Lung (tissue), 12 donors: ENCODE results near the gene KAT8. TPM values are rescaled to one million over a fixed set of nuclear protein-coding genes. Genes with fewer than 3 reads are reported as not detected.

Experiments
- ATAC-seq: fragments of 200-7000 bp; cut with Tn5 transposase; one replicate; pipeline ENCODE4 v1.9.1; 2020; ENCODE audit warnings: moderate number of reproducible peaks; ENCODE audit not compliant: insufficient read depth, low FRiP score
- DNase-seq, 3 donors: peaks; one replicate each; pipeline ENCODE4 v3.0.0-alpha.2; 2013 to 2017
- H3K27ac ChIP-seq, 2 donors: one replicate each; pipeline ENCODE4 v1.5.1; 2013; ENCODE audit warnings: mild to moderate bottlenecking in 2 of 2, moderate library complexity in 2 of 2, control low read depth in 1 of 2, inconsistent platforms in 1 of 2, low read depth in 1 of 2, low read length in 1 of 2
- H3K27me3 ChIP-seq, 3 donors: one replicate each; pipeline ENCODE4 v1.5.1; 2013; ENCODE audit warnings: low read length in 2 of 3; ENCODE audit not compliant: control insufficient read depth in 3 of 3, insufficient read depth in 3 of 3
- H3K36me3 ChIP-seq, 4 donors: one replicate each; pipeline ENCODE4 v1.5.1; 2013; ENCODE audit warnings: low read length in 4 of 4, mild to moderate bottlenecking in 1 of 4, moderate library complexity in 1 of 4; ENCODE audit not compliant: control insufficient read depth in 4 of 4, insufficient read depth in 4 of 4
- H3K4me1 ChIP-seq, 5 donors: one replicate each; pipeline ENCODE4 v1.5.1; 2013; ENCODE audit warnings: low read length in 5 of 5, mild to moderate bottlenecking in 2 of 5, moderate library complexity in 1 of 5; ENCODE audit not compliant: control insufficient read depth in 5 of 5, insufficient read depth in 5 of 5
- H3K4me3 ChIP-seq: one replicate; pipeline ENCODE4 v1.5.1; 2013; ENCODE audit warnings: mild to moderate bottlenecking, control low read depth, moderate library complexity
- H3K9ac ChIP-seq, 2 donors: one replicate each; pipeline ENCODE4 v1.5.1; 2013; ENCODE audit warnings: low read length in 2 of 2, control low read depth in 1 of 2; ENCODE audit not compliant: insufficient read depth in 1 of 2
- H3K9me3 ChIP-seq, 4 donors: one replicate each; pipeline ENCODE4 v1.5.1; 2013; ENCODE audit warnings: low read length in 3 of 4, mild to moderate bottlenecking in 1 of 4, moderate library complexity in 1 of 4; ENCODE audit not compliant: control insufficient read depth in 4 of 4, insufficient read depth in 3 of 4
- CTCF ChIP-seq: IDR thresholded peaks from 2 replicates; pipeline ENCODE4 v1.5.1; 2012; ENCODE audit warnings: mild to moderate bottlenecking; ENCODE audit errors: control extremely low read depth, extremely low read depth
- WGBS, 2 donors: extraction: QIAGEN DNeasy Blood & Tissue Kit; methylation state at CpG; one replicate each; pipeline ENCODE4 v1.1.7; 2013; 5-methylcytosine and 5-hydroxymethylcytosine counted together
- polyA plus RNA-seq, 2 donors: library from polyadenylated mRNA; stranded (reverse); fragments of 200-250 nt; gene quantifications; one replicate each; pipeline ENCODE4 v1.2.1, GENCODE V29; 2013
- total RNA-seq, 2 donors: library from RNA; depleted of rRNA in 1 of 2; stranded (reverse); fragments of >200 nt in 1 of 2; gene quantifications; one replicate each; pipeline ENCODE4 v1.2.1, GENCODE V29; 2014 to 2021
- donor health status: control.
- donor health status: control.
- donor health status: Bipolar disorder and iron deficiency.
- donor health status: healthy.
- donor health status: DM: yes; HTN: yes; CAD: no.

Gene KAT8
- total and polyA plus RNA-seq, 4 donors = 53.0 to 73.2 (median 60.8) TPM

DNA sequence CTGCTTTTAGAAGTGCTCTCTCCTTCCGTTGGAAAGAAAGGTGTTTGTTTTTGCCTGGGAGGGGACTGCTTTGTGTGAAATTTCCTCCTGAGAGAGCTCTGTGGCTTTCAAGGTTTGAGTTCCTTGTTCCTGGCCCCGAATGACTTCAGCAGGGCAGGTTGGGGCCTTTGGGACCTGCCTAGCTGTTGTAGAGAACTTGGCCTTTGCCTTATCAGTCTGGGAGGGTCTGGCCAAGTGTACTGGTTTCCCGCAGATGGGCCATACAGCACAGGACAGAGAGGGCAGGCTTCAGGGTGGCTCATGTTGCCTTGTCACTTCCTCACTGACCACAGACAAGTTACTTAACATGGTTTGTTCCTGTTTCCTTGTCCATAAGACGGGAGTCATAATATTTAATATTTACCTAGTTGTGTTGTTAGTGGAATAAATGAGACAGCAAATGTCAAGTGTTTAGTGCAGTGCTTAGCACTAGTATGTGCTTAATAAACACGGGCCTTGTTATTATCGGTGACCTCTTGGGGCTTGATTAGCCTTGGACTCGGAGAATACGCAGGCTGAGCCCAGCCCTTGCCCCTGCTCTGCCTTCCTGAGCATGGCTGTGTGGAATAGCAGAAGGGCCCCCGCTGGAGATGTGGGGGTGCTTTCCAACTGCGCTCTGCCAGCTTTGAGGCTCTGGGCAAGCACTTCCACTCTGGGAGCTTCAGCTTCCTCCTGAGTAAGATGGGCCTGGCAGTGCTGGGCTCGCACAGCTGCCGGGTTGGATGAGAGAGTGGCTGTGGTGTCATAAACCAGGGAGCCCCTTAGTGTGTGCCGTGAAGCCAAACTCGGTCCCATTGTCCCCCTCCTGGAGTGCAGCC is 11.5 kb downstream of the KAT8 start:
- peak; percentile 63 for ATAC-seq
- Histone ChIP-seq H3K9me3 (no peaks in the 10 kb centered on the region), H3K36me3 (peaks cover 15 to 35% (median 26%) of the 10 kb centered on the region in 4 donors), H3K27me3 (no peaks in the 10 kb centered on the region), H3K9ac (no peak overlapping the region), H3K4me3 (no peak overlapping the region), H3K4me1 (peaks cover 0 to 27% (median 7%) of the 10 kb centered on the region in 5 donors), H3K27ac (peak overlapping the region; percentile 28 to 94)
- TF ChIP-seq CTCF = no peak
- DNase-seq = peak in 2 of 3 donors; percentile 21 to 56
- 22 to 40% methylated on average over 14 of the region's 14 CpGs for WGBS, 2 donors

GRCh38 chr16:31129568-31130335 is 12.3 kb downstream of the KAT8 start:
- 28 to 48% methylated on average over 29 of the region's 29 CpGs for WGBS, 2 donors
- H3K27ac ChIP-seq = peak overlapping the region in 1 of 2 donors; percentile 94
- ATAC-seq (no peak), DNase-seq (no peak)
- no peaks in the 10 kb centered on the region for H3K27me3 ChIP-seq
- H3K9me3 ChIP-seq = no peaks in the 10 kb centered on the region
- peaks cover 15 to 35% (median 24%) of the 10 kb centered on the region in 4 donors for H3K36me3 ChIP-seq
- TF ChIP-seq CTCF = no peak
- peaks cover 0 to 32% (median 7%) of the 10 kb centered on the region in 5 donors for H3K4me1 ChIP-seq
- no peak overlapping the region for H3K9ac ChIP-seq
- no peak overlapping the region for H3K4me3 ChIP-seq

DNA sequence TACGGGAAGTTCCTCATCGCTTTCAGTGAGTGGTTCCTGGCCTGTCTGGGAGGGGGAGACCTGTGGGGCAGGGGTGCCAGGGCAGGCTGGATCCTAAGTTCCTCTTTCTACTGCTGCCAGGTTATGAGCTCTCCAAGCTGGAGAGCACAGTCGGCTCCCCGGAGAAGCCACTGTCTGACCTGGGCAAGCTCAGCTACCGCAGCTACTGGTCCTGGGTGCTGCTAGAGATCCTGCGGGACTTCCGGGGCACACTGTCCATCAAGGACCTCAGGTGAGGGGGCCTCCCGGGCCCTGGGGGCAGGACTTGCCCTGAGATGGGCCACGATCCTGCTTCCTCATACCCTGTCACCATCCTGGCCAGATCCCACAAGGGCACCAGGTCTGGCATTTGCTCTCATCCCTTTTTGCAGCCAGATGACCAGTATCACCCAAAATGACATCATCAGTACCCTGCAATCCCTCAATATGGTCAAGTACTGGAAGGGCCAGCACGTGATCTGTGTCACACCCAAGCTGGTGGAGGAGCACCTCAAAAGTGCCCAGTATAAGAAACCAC is 12.9 kb downstream of the KAT8 start:
- H3K27me3 ChIP-seq = no peaks in the 10 kb centered on the region
- H3K4me3 ChIP-seq = no peak overlapping the region
- H3K36me3 ChIP-seq = peaks cover 15 to 35% (median 24%) of the 10 kb centered on the region in 4 donors
- ATAC-seq (no peak), DNase-seq (no peak)
- H3K9me3 ChIP-seq = no peaks in the 10 kb centered on the region
- peaks cover 0 to 39% (median 7%) of the 10 kb centered on the region in 5 donors for H3K4me1 ChIP-seq
- no peak for TF ChIP-seq CTCF
- H3K9ac ChIP-seq = no peak overlapping the region
- WGBS, 2 donors = 53 to 54% methylated on average over 10 of the region's 10 CpGs
- peak overlapping the region in 1 of 2 donors; percentile 94 for H3K27ac ChIP-seq
